GM23338 (cell line): ENCODE measurements around the gene OBSL1. TPM values are rescaled to one million over a fixed set of nuclear protein-coding genes. Genes with fewer than 3 reads are reported as not detected.

ENCODE experiments used
- ATAC-seq: fragments of 200-7000 bp; cut with Tn5 transposase; 3 replicates; pipeline ENCODE4 v1.9.1; 2020
- DNase-seq: peaks from one replicate; pipeline ENCODE4 v3.0.0-alpha.2; 2015; ENCODE audit warnings: low spot score
- H2AFZ ChIP-seq: fragments of 200-600 bp; sonication (generic); 2 replicates; pipeline ENCODE4 v1.8.0; 2016; ENCODE audit warnings: antibody characterized with exemption, mild to moderate bottlenecking, moderate library complexity
- H3F3A ChIP-seq: fragments of 200-600 bp; sonication (generic); replicated peaks from 2 replicates; pipeline ENCODE4 v1.8.0; 2017; ENCODE audit warnings: antibody characterized with exemption, mixed run types, low read depth
- H3K27ac ChIP-seq: fragments of 200-600 bp; sonication (generic); 2 replicates; pipeline ENCODE4 v1.6.1; 2016; ENCODE audit warnings: low read depth
- H3K27me3 ChIP-seq: fragments of 200-600 bp; sonication (generic); 2 replicates; pipeline ENCODE4 v1.8.0; 2016; ENCODE audit warnings: mild to moderate bottlenecking, mixed run types, moderate library complexity; ENCODE audit not compliant: insufficient read depth
- H3K36me3 ChIP-seq: fragments of 200-600 bp; sonication (generic); 2 replicates; pipeline ENCODE4 v1.8.0; 2016; ENCODE audit warnings: mild to moderate bottlenecking; ENCODE audit not compliant: insufficient read depth
- H3K4me1 ChIP-seq: fragments of 200-600 bp; sonication (generic); 2 replicates; pipeline ENCODE4 v1.8.0; 2016; ENCODE audit warnings: mild to moderate bottlenecking, moderate library complexity; ENCODE audit not compliant: insufficient read depth
- H3K4me2 ChIP-seq: fragments of 200-600 bp; sonication (generic); 2 replicates; pipeline ENCODE4 v1.7.1; 2017; ENCODE audit warnings: mixed run types
- H3K4me3 ChIP-seq: fragments of 200-600 bp; sonication (generic); 2 replicates; pipeline ENCODE4 v1.6.1; 2016; ENCODE audit warnings: mixed run types
- H3K79me2 ChIP-seq: fragments of 200-600 bp; sonication (generic); replicated peaks from 2 replicates; pipeline ENCODE4 v1.8.0; 2017; ENCODE audit warnings: mild to moderate bottlenecking; ENCODE audit not compliant: insufficient read depth
- H3K9me2 ChIP-seq: fragments of 200-600 bp; sonication (generic); 2 replicates; pipeline ENCODE4 v1.8.0; 2017; ENCODE audit not compliant: insufficient read depth
- H4K20me1 ChIP-seq: fragments of 200-600 bp; sonication (generic); replicated peaks from 2 replicates; pipeline ENCODE4 v1.8.0; 2017; ENCODE audit warnings: mild to moderate bottlenecking; ENCODE audit not compliant: insufficient read depth
- H3K27ac Mint-ChIP-seq: 2 replicates; pipeline ENCODE4 v1.8.0; 2020; ENCODE audit warnings: inconsistent platforms, mild to moderate bottlenecking, moderate library complexity, mixed read lengths
- H3K27me3 Mint-ChIP-seq: 3 replicates; pipeline ENCODE4 v1.8.0; 2022; ENCODE audit warnings: low read depth, mild to moderate bottlenecking, moderate library complexity, mixed read lengths, inconsistent platforms; ENCODE audit not compliant: insufficient read depth, poor library complexity
- H3K36me3 Mint-ChIP-seq: 3 replicates; pipeline ENCODE4 v1.8.0; 2021; ENCODE audit warnings: low read depth, mild to moderate bottlenecking, inconsistent platforms, moderate library complexity, mixed read lengths
- H3K4me1 Mint-ChIP-seq: 3 replicates; pipeline ENCODE4 v1.8.0; 2020; ENCODE audit warnings: mild to moderate bottlenecking, inconsistent platforms, mixed read lengths
- H3K4me3 Mint-ChIP-seq: 3 replicates; pipeline ENCODE4 v1.8.0; 2021; ENCODE audit warnings: moderate library complexity, mild to moderate bottlenecking, inconsistent platforms, mixed read lengths
- H3K9me3 Mint-ChIP-seq: 3 replicates; pipeline ENCODE4 v1.8.0; 2020; ENCODE audit warnings: moderate library complexity, mild to moderate bottlenecking, inconsistent platforms, mixed read lengths
- CREB1 ChIP-seq: fragments of 250-450 bp; sonication (Bioruptor Pico); IDR thresholded peaks from 2 replicates; pipeline ENCODE4 v1.5.0; 2020; ENCODE audit warnings: low read depth, mild to moderate bottlenecking, moderate library complexity
- EZH2 ChIP-seq: fragments of 200-600 bp; sonication (generic); IDR thresholded peaks from one replicate; pipeline ENCODE4 v1.8.0; 2017; ENCODE audit warnings: antibody characterized with exemption, mild to moderate bottlenecking, low read depth; ENCODE audit not compliant: unreplicated experiment
- EZH2phosphoT487 ChIP-seq: fragments of 200-600 bp; sonication (generic); IDR thresholded peaks from one replicate; pipeline ENCODE4 v1.8.1; 2018; ENCODE audit warnings: antibody characterized with exemption; ENCODE audit not compliant: unreplicated experiment
- JUNB ChIP-seq: IDR thresholded peaks from one replicate; pipeline ENCODE4 v1.6.1; 2016; ENCODE audit warnings: antibody characterized with exemption; ENCODE audit not compliant: unreplicated experiment
- NANOG ChIP-seq: IDR thresholded peaks from 2 replicates; pipeline ENCODE4 v1.6.1; 2016; ENCODE audit warnings: antibody characterized with exemption, borderline replicate concordance
- POLR2AphosphoS5 ChIP-seq: IDR thresholded peaks from 2 replicates; pipeline ENCODE4 v1.6.1; 2016; ENCODE audit warnings: antibody characterized with exemption, low read depth
- STAT1 ChIP-seq: IDR thresholded peaks from one replicate; pipeline ENCODE4 v1.6.1; 2016; ENCODE audit warnings: antibody characterized with exemption; ENCODE audit not compliant: unreplicated experiment
- ZNF114 ChIP-seq: fragments of 250-450 bp; sonication (Bioruptor Pico); IDR thresholded peaks from 2 replicates; pipeline ENCODE4 v1.5.0; 2020; ENCODE audit warnings: mild to moderate bottlenecking, moderate library complexity
- ZNF331 ChIP-seq: fragments of 250-450 bp; sonication (Bioruptor Pico); IDR thresholded peaks from 2 replicates; pipeline ENCODE4 v1.5.0; 2020; ENCODE audit warnings: low read depth, mild to moderate bottlenecking, moderate library complexity
- polyA plus RNA-seq: library from polyadenylated mRNA; unstranded; fragments of >200 nt; fragmentation: Nextera tagmentation; extraction: Ambion mirVana; gene quantifications from 2 replicates; pipeline ENCODE4 v1.2.1, GENCODE V29; 2016
- total RNA-seq: library from RNA; depleted of rRNA; stranded (reverse); fragments of >200 nt; shearing (Covaris generic); gene quantifications from 2 replicates; pipeline ENCODE4 v1.2.3, GENCODE V29; 2014
- TF ChIP-seq, protein P1 (sequence below), 2 experiments: fragments of 200-600 bp in 1 of 2; sonication (generic) in 1 of 2; conservative IDR thresholded peaks; 2 replicates each; pipeline versions ENCODE4 v1.5.1 to v1.6.1; 2016 to 2017; ENCODE audit warnings: antibody characterized with exemption in 2 of 2, low read depth in 2 of 2, mild to moderate bottlenecking in 2 of 2, moderate library complexity in 1 of 2
- TF ChIP-seq, protein P2 (sequence below): fragments of 250-450 bp; sonication (Bioruptor Pico); IDR thresholded peaks from 2 replicates; pipeline ENCODE4 v1.5.0; 2020; ENCODE audit warnings: mild to moderate bottlenecking, moderate library complexity
- TF ChIP-seq, protein P3 (sequence below): IDR thresholded peaks from one replicate; pipeline ENCODE4 v1.6.1; 2018; ENCODE audit warnings: antibody characterized with exemption; ENCODE audit not compliant: unreplicated experiment
- TF ChIP-seq, protein P4 (sequence below): IDR thresholded peaks from 2 replicates; pipeline ENCODE4 v1.6.1; 2016; ENCODE audit warnings: antibody characterized with exemption

Gene OBSL1
- total and polyA plus RNA-seq, 2 experiments from 2014 or later, result 94.9 to 207 TPM

DNA sequence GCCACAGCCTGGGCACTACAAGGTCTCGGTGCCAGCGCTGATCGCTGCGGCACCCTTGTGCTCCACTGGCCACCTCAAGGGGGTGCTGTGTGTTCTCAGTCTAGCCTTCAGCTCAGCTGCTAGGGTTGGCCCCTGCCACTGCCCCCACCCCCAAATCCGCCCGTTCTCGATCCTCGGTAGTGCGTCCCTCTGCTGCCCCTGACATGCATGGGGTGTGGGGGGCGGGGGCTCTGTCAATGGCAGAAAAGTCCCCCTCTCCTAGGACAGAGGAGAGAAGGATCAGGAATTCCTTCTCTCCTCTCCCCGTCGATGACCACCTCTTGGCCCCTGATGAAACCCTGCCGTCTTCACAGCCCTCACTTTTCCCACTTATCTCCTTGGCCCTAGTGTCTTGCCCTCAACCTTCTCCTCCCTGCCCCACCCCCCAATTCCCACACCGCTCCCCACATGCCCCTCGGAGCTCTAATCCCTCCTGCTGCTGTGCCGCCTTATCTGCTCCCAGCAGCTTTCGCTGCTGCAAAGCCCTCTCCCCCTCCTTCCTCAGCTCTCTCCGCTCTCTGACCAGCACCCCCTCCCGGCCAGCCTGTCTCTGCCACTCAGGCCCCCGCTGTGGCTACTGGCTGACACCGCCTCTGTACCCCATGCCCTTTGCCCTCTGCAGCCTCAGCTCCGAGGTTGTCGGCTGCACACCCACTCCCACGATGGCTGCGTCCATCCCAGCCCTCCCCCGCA, 61.4 kb downstream of the OBSL1 start:
- Histone ChIP-seq H3K27ac (no peak overlapping the region), H3K9me2 (no peaks in the 10 kb centered on the region), H3F3A (peaks cover 17% of the 10 kb centered on the region), H4K20me1 (no peaks in the 10 kb centered on the region), H3K36me3 (no peaks in the 10 kb centered on the region), H3K4me2 (peak overlapping the region; percentile 92), H3K4me1 (peaks cover 70% of the 10 kb centered on the region), H3K79me2 (no peaks in the 10 kb centered on the region), H2AFZ (peak overlapping the region; percentile 38; the same call in 1 of the 2 replicates), H3K4me3 (peak overlapping the region; percentile 67), H3K27me3 (peaks cover 45% of the 10 kb centered on the region)
- peaks cover 58% of the 10 kb centered on the region for H3K27me3 Mint-ChIP-seq
- DNase-seq, result peak; percentile 93
- H3K36me3 Mint-ChIP-seq, result no peaks in the 10 kb centered on the region; the same call in 2 of the 3 replicates
- peak overlapping the region; percentile 68 for H3K4me3 Mint-ChIP-seq
- no peak for TF ChIP-seq ZNF114 (CRISPR knock-in tag)
- 0 out of 2 replicates have a peak, but pooled peaks have one; percentile 5 for TF ChIP-seq CREB1 (CRISPR knock-in tag)
- TF ChIP-seq, protein P1, sequence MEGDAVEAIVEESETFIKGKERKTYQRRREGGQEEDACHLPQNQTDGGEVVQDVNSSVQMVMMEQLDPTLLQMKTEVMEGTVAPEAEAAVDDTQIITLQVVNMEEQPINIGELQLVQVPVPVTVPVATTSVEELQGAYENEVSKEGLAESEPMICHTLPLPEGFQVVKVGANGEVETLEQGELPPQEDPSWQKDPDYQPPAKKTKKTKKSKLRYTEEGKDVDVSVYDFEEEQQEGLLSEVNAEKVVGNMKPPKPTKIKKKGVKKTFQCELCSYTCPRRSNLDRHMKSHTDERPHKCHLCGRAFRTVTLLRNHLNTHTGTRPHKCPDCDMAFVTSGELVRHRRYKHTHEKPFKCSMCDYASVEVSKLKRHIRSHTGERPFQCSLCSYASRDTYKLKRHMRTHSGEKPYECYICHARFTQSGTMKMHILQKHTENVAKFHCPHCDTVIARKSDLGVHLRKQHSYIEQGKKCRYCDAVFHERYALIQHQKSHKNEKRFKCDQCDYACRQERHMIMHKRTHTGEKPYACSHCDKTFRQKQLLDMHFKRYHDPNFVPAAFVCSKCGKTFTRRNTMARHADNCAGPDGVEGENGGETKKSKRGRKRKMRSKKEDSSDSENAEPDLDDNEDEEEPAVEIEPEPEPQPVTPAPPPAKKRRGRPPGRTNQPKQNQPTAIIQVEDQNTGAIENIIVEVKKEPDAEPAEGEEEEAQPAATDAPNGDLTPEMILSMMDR (conservative IDR thresholded peaks at IDR 0.05; ENCODE audit: low read depth in 2 of 2), result peak; percentile 81 to 85
- TF ChIP-seq, protein P2, sequence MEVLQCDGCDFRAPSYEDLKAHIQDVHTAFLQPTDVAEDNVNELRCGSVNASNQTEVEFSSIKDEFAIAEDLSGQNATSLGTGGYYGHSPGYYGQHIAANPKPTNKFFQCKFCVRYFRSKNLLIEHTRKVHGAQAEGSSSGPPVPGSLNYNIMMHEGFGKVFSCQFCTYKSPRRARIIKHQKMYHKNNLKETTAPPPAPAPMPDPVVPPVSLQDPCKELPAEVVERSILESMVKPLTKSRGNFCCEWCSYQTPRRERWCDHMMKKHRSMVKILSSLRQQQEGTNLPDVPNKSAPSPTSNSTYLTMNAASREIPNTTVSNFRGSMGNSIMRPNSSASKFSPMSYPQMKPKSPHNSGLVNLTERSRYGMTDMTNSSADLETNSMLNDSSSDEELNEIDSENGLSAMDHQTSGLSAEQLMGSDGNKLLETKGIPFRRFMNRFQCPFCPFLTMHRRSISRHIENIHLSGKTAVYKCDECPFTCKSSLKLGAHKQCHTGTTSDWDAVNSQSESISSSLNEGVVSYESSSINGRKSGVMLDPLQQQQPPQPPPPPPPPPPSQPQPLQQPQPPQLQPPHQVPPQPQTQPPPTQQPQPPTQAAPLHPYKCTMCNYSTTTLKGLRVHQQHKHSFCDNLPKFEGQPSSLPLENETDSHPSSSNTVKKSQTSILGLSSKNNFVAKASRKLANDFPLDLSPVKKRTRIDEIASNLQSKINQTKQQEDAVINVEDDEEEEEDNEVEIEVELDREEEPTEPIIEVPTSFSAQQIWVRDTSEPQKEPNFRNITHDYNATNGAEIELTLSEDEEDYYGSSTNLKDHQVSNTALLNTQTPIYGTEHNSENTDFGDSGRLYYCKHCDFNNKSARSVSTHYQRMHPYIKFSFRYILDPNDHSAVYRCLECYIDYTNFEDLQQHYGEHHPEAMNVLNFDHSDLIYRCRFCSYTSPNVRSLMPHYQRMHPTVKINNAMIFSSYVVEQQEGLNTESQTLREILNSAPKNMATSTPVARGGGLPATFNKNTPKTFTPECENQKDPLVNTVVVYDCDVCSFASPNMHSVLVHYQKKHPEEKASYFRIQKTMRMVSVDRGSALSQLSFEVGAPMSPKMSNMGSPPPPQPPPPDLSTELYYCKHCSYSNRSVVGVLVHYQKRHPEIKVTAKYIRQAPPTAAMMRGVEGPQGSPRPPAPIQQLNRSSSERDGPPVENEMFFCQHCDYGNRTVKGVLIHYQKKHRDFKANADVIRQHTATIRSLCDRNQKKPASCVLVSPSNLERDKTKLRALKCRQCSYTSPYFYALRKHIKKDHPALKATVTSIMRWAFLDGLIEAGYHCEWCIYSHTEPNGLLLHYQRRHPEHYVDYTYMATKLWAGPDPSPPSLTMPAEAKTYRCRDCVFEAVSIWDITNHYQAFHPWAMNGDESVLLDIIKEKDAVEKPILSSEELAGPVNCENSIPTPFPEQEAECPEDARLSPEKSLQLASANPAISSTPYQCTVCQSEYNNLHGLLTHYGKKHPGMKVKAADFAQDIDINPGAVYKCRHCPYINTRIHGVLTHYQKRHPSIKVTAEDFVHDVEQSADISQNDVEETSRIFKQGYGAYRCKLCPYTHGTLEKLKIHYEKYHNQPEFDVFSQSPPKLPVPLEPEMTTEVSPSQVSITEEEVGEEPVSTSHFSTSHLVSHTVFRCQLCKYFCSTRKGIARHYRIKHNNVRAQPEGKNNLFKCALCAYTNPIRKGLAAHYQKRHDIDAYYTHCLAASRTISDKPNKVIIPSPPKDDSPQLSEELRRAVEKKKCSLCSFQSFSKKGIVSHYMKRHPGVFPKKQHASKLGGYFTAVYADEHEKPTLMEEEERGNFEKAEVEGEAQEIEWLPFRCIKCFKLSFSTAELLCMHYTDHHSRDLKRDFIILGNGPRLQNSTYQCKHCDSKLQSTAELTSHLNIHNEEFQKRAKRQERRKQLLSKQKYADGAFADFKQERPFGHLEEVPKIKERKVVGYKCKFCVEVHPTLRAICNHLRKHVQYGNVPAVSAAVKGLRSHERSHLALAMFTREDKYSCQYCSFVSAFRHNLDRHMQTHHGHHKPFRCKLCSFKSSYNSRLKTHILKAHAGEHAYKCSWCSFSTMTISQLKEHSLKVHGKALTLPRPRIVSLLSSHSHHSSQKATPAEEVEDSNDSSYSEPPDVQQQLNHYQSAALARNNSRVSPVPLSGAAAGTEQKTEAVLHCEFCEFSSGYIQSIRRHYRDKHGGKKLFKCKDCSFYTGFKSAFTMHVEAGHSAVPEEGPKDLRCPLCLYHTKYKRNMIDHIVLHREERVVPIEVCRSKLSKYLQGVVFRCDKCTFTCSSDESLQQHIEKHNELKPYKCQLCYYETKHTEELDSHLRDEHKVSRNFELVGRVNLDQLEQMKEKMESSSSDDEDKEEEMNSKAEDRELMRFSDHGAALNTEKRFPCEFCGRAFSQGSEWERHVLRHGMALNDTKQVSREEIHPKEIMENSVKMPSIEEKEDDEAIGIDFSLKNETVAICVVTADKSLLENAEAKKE (CRISPR knock-in tag), result no peak
- TF ChIP-seq, protein P3, sequence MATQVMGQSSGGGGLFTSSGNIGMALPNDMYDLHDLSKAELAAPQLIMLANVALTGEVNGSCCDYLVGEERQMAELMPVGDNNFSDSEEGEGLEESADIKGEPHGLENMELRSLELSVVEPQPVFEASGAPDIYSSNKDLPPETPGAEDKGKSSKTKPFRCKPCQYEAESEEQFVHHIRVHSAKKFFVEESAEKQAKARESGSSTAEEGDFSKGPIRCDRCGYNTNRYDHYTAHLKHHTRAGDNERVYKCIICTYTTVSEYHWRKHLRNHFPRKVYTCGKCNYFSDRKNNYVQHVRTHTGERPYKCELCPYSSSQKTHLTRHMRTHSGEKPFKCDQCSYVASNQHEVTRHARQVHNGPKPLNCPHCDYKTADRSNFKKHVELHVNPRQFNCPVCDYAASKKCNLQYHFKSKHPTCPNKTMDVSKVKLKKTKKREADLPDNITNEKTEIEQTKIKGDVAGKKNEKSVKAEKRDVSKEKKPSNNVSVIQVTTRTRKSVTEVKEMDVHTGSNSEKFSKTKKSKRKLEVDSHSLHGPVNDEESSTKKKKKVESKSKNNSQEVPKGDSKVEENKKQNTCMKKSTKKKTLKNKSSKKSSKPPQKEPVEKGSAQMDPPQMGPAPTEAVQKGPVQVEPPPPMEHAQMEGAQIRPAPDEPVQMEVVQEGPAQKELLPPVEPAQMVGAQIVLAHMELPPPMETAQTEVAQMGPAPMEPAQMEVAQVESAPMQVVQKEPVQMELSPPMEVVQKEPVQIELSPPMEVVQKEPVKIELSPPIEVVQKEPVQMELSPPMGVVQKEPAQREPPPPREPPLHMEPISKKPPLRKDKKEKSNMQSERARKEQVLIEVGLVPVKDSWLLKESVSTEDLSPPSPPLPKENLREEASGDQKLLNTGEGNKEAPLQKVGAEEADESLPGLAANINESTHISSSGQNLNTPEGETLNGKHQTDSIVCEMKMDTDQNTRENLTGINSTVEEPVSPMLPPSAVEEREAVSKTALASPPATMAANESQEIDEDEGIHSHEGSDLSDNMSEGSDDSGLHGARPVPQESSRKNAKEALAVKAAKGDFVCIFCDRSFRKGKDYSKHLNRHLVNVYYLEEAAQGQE, result no peak
- no peak for TF ChIP-seq JUNB
- TF ChIP-seq STAT1, result no peak
- no peak for TF ChIP-seq EZH2phosphoT487
- peak; percentile 54 for TF ChIP-seq POLR2AphosphoS5
- TF ChIP-seq ZNF331 (CRISPR knock-in tag), result no peak
- TF ChIP-seq, protein P4, sequence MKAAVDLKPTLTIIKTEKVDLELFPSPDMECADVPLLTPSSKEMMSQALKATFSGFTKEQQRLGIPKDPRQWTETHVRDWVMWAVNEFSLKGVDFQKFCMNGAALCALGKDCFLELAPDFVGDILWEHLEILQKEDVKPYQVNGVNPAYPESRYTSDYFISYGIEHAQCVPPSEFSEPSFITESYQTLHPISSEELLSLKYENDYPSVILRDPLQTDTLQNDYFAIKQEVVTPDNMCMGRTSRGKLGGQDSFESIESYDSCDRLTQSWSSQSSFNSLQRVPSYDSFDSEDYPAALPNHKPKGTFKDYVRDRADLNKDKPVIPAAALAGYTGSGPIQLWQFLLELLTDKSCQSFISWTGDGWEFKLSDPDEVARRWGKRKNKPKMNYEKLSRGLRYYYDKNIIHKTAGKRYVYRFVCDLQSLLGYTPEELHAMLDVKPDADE, result no peak
- no peak for TF ChIP-seq EZH2
- TF ChIP-seq NANOG, result no peak
- no peaks in the 10 kb centered on the region for H3K9me3 Mint-ChIP-seq
- H3K4me1 Mint-ChIP-seq, result peaks cover 78% of the 10 kb centered on the region
- no peak overlapping the region for H3K27ac Mint-ChIP-seq
- ATAC-seq, result peak; percentile 56
